ENCODE measurements around the gene MYO15B. TPM values are rescaled to one million over a fixed set of nuclear protein-coding genes. Genes with fewer than 3 reads are reported as not detected.

Gene MYO15B
- total and polyA plus RNA-seq, 2 donors (not counting 3 experiments of a cell fraction or from before 2014, with no cell fraction given): 10.2 to 87.8 TPM

DNA sequence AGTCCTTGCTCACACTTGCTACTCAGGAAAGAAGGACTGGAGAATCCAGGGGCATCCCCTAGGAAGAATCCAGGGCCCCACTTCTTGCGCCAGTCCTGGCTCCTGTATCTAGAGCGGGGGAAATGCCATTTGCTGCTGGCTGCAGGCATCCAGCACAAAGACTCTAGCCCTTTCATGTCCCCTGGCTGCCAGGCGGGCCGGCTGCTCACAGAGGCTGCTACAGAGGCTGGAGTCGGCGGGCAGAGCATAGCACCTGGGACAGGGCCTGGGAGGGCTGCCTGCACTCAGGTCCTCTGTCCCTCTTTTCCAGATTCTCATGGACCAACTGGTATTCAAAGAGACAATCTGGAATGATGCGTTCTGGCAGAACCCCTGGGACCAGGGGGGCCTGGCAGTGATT, 59.5 kb downstream of the MYO15B start:
- no peak overlapping the region for H3K27ac ChIP-seq (ENCODE audit: insufficient read depth, low read depth, low read length)
- no peak overlapping the region for H3K4me3 ChIP-seq (replicated peaks in 1 of 3; ENCODE audit: insufficient read depth in 1 of 3, low read depth in 1 of 3, low read length in 3 of 3)
- ChIA-PET POLR2A (no interaction called here), CTCF (interaction anchor here (3.0 to 19.2 kb wide), 2 partner anchors 12 to 101 kb away, joined by 25 to 446 read pairs; partner anchors contain the start of gene SMIM5)
- no peak overlapping the region for H3K4me2 ChIP-seq (ENCODE audit: insufficient read depth, low read length)
- no peak overlapping the region for H2AFZ ChIP-seq (ENCODE audit: low read depth, low read length)
- H3K36me3 ChIP-seq (ENCODE audit: control insufficient read depth in 2 of 2, extremely low read depth in 1 of 2, insufficient read depth in 2 of 2, low read length in 2 of 2): peaks cover 6 to 7% of the 10 kb centered on the region in 2 experiments
- dilution Hi-C loops (cut with MboI; ENCODE audit: extremely low pct_ligation_motif_present, low sequenced_read_pairs) (no loop called here), intact Hi-C loops (cut with micrococcal nuclease) (no loop called here)
- no peaks in the 10 kb centered on the region for H3K79me2 ChIP-seq (ENCODE audit: control insufficient read depth, insufficient read depth, low read length)
- H4K20me1 ChIP-seq (replicated peaks; ENCODE audit: control insufficient read depth, extremely low read depth, insufficient read depth, low read length): no peaks in the 10 kb centered on the region
- H3K27me3 ChIP-seq (ENCODE audit: control insufficient read depth in 2 of 2, insufficient read depth in 2 of 2, low read length in 2 of 2): no peaks in the 10 kb centered on the region
- no peaks in the 10 kb centered on the region for H3K9me3 ChIP-seq (replicated peaks; ENCODE audit: control insufficient read depth, insufficient read depth, low read length)
- TF ChIP-seq, protein P1, sequence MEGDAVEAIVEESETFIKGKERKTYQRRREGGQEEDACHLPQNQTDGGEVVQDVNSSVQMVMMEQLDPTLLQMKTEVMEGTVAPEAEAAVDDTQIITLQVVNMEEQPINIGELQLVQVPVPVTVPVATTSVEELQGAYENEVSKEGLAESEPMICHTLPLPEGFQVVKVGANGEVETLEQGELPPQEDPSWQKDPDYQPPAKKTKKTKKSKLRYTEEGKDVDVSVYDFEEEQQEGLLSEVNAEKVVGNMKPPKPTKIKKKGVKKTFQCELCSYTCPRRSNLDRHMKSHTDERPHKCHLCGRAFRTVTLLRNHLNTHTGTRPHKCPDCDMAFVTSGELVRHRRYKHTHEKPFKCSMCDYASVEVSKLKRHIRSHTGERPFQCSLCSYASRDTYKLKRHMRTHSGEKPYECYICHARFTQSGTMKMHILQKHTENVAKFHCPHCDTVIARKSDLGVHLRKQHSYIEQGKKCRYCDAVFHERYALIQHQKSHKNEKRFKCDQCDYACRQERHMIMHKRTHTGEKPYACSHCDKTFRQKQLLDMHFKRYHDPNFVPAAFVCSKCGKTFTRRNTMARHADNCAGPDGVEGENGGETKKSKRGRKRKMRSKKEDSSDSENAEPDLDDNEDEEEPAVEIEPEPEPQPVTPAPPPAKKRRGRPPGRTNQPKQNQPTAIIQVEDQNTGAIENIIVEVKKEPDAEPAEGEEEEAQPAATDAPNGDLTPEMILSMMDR (IDR thresholded peaks at IDR 0.05; ENCODE audit: extremely low read depth in 1 of 2, insufficient read depth in 1 of 2, low read depth in 1 of 2, low read length in 2 of 2): no peak
- TF ChIP-seq JUN (IDR thresholded peaks at IDR 0.05; ENCODE audit: borderline replicate concordance, insufficient read depth, insufficient read length, low read depth) (no peak), POLR2A (IDR thresholded peaks at IDR 0.05; ENCODE audit: low read depth, low read length) (no peak), MYC (IDR thresholded peaks at IDR 0.05; ENCODE audit: low read depth, low read length) (no peak), FOS (IDR thresholded peaks at IDR 0.05; ENCODE audit: borderline replicate concordance, insufficient read depth, low read length) (no peak), POLR2AphosphoS5 (IDR thresholded peaks at IDR 0.05; ENCODE audit: insufficient read depth, low read depth, low read length) (no peak), EZH2 (IDR thresholded peaks at IDR 0.05; ENCODE audit: borderline replicate concordance, low read depth, low read length, severe bottlenecking) (no peak), GATA2 (IDR thresholded peaks at IDR 0.05; ENCODE audit: insufficient read depth, insufficient read length, low read depth, low read length) (no peak)
- TF ChIP-seq, protein P2, sequence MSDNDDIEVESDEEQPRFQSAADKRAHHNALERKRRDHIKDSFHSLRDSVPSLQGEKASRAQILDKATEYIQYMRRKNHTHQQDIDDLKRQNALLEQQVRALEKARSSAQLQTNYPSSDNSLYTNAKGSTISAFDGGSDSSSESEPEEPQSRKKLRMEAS (IDR thresholded peaks at IDR 0.05; ENCODE audit: insufficient read depth, insufficient read length): no peak
- BruUV-seq (replicated peaks): no TSS peak
- no peak overlapping the region for H3K9ac ChIP-seq (replicated peaks; ENCODE audit: extremely low read depth, insufficient read depth, low read length)
- FAIRE-seq (no peak), DNase-seq (ENCODE audit: low read depth, low spot score) (no peak)
- H3K9me1 ChIP-seq (replicated peaks; ENCODE audit: control insufficient read depth, extremely low read depth, insufficient read depth, low read length): no peaks in the 10 kb centered on the region
- peaks cover 16% of the 10 kb centered on the region for H3K4me1 ChIP-seq (ENCODE audit: control insufficient read depth, extremely low read depth, insufficient read depth, low read length)
